H1 (cell line): ENCODE data around the gene KNOP1. TPM values are rescaled to one million over a fixed set of nuclear protein-coding genes. Genes with fewer than 3 reads are reported as not detected.

Source experiments
- ASH2L ChIP-seq: fragments of 200-600, 300-600 bp; sonication (generic); IDR thresholded peaks from one replicate; pipeline ENCODE4 v1.7.1; 2017; ENCODE audit warnings: low read length
- BACH1 ChIP-seq: IDR thresholded peaks from 2 replicates; pipeline ENCODE4 v1.6.1; 2012; ENCODE audit warnings: low read length, improper control_type of control experiment
- BCL11A ChIP-seq, 2 experiments: IDR thresholded peaks; one replicate each; pipeline ENCODE4 v1.6.1; 2011; ENCODE audit warnings: low read depth in 2 of 2, low read length in 2 of 2, mild to moderate bottlenecking in 2 of 2
- BRCA1 ChIP-seq: IDR thresholded peaks from 2 replicates; pipeline ENCODE4 v1.6.1; 2012; ENCODE audit warnings: low read depth, low read length, improper control_type of control experiment
- CHD2 ChIP-seq: IDR thresholded peaks from 2 replicates; pipeline ENCODE4 v1.6.1; 2012; ENCODE audit warnings: low read length, improper control_type of control experiment
- CHD7 ChIP-seq: fragments of 300-600 bp; sonication (generic); IDR thresholded peaks from 2 replicates; pipeline ENCODE4 v1.7.1; 2012; ENCODE audit warnings: low read length, moderate library complexity, mild to moderate bottlenecking, inconsistent platforms; ENCODE audit not compliant: insufficient replicate concordance
- POLR2AphosphoS5 ChIP-seq: IDR thresholded peaks from 2 replicates; pipeline ENCODE4 v1.6.1; 2011; ENCODE audit warnings: low read depth, low read length
- RBBP5 ChIP-seq: IDR thresholded peaks from 2 replicates; pipeline ENCODE4 v1.7.1; 2012; ENCODE audit warnings: low read depth, mild to moderate bottlenecking, inconsistent platforms, low read length, moderate library complexity, borderline replicate concordance
- SIN3A ChIP-seq, 2 experiments: IDR thresholded peaks in 1 of 2; conservative IDR thresholded peaks in 1 of 2; 2 replicates each; pipeline ENCODE4 v1.6.1; 2011 to 2012; ENCODE audit warnings: low read length in 2 of 2, improper control_type of control experiment in 1 of 2, low read depth in 1 of 2, mild to moderate bottlenecking in 1 of 2
- SIRT6 ChIP-seq: IDR thresholded peaks from one replicate; pipeline ENCODE4 v1.7.1; 2012; ENCODE audit warnings: low read length, inconsistent platforms
- SP1 ChIP-seq: IDR thresholded peaks from 2 replicates; pipeline ENCODE4 v1.6.1; 2011; ENCODE audit warnings: low read depth, low read length
- SP4 ChIP-seq: IDR thresholded peaks from 2 replicates; pipeline ENCODE4 v1.6.1; 2012; ENCODE audit warnings: low read length, inconsistent platforms
- SRF ChIP-seq: IDR thresholded peaks from 2 replicates; pipeline ENCODE4 v1.6.1; 2011; ENCODE audit warnings: mild to moderate bottlenecking, low read depth, low read length, moderate library complexity
- TBP ChIP-seq: IDR thresholded peaks from 2 replicates; pipeline ENCODE4 v1.6.1; 2011; ENCODE audit warnings: low read depth, low read length, improper control_type of control experiment
- polyA plus RNA-seq, 7 experiments: library from polyadenylated mRNA; depleted of rRNA in 3 of 7; stranded (reverse) in 5 of 7; unstranded in 2 of 7; fragments of >200 nt in 5 of 7; fragments of 200-250 nt in 2 of 7; gene quantifications; 1 replicate in 5 of 7; 2 replicates in 1 of 7; 4 replicates in 1 of 7; pipeline versions ENCODE4 v1.2.1 to v1.2.3, GENCODE V29; 2011 to 2013; ENCODE audit warnings: missing spikeins in 2 of 7, mixed read lengths in 2 of 7
- total RNA-seq: library from RNA; stranded (reverse); fragmentation: NEBNext Ultra II Directional; extraction: Animal tissue kit (Norgen Biotek cat#: 25700); gene quantifications from 2 replicates; pipeline ENCODE4 v1.2.1, GENCODE V29; 2021

KNOP1 gene
- total and polyA plus RNA-seq, 2 of the 8 experiments (the other 6 are each of a cell fraction or from before 2014, with no cell fraction given) = 21.6 to 87.9 TPM

GRCh38 chr16:19733551-19733950, 15.5 kb upstream of the KNOP1 start (continued):
- TF ChIP-seq CHD7 (no peak), SP1 (no peak), BACH1 (no peak), SRF (no peak), CHD2 (no peak), POLR2AphosphoS5 (no peak), ASH2L (no peak), SP4 (no peak), TBP (no peak), SIRT6 (no peak), BCL11A (IDR thresholded peaks at IDR 0.05; ENCODE audit: low read depth in 2 of 2, low read length in 2 of 2) (no peak), BRCA1 (no peak), RBBP5 (no peak), SIN3A (conservative IDR thresholded peaks at IDR 0.05 in 1 of 2, IDR thresholded peaks at IDR 0.05 in 1 of 2; ENCODE audit: low read depth in 1 of 2, low read length in 2 of 2) (no peak)
- TF ChIP-seq, all 59 proteins: peak for 0
